ENCODE measurements around the gene ZNF548. TPM values are rescaled to one million over a fixed set of nuclear protein-coding genes. Genes with fewer than 3 reads are reported as not detected.
"Not testable (repeated sequence)": the region's sequence is repeated elsewhere in the genome, so short reads cannot be mapped to it uniquely, and the experiment has no call there.

Gene ZNF548
- total and polyA plus RNA-seq, 10 donors = 12.4 to 48.2 (median 29.8) TPM

DNA sequence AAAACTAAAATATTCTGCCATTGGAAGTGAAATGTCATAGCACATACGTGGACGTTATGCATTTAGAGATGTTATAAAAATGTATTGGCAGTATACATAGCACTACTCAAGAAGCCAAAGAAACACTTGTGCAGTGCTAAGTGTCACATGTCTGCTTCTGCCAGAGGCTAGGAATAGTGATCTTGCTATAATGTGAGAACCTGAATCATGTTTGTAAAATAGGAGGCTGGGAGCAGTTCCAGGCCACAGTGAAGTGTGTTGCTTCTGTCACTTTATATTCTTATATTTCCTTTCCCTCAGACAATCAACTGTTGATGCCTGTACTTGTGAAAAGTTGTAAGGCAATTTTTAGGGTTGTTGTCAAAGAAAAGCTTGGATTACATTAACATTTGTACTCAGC is 22.9 kb upstream of the ZNF548 start:
- 85 to 98% (median 95%) methylated on average over 2 of the region's 2 CpGs for WGBS, 5 donors
- H3K36me3 ChIP-seq = peaks cover 3 to 39% (median 8%) of the 10 kb centered on the region in 6 donors

DNA sequence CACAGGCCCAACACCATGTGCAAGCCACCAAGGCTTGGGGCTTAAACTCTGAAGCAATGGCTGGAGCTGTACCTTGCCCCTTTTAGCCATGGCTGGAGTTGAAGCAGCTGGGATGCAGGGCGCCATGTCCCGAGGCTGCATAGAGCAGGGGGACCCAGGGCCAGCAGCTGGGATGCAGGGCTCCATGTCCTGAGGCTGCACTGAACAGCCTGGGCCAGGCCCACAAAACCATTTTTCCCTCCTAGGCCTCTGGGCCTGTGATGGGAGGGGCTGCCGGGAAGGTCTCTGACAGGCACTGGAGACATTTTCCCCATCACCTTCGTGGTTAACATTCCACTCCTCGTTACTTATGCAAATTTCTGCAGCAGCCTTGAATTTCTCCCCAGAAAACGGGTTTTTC is 15.5 kb upstream of the ZNF548 start:
- H3K4me1 ChIP-seq = no peaks in the 10 kb centered on the region
- 97 to 99% (median 98%) methylated on average over 4 to 6 of the region's 6 CpGs for WGBS, 5 donors
- H3K9me3 ChIP-seq = peaks cover 10 to 68% (median 56%) of the 10 kb centered on the region in 8 donors
- intact Hi-C loops (cut with DNase I; ENCODE audit: low total_unique reads) = no loop called here
- no peak for DNase-seq
- H3K27me3 ChIP-seq (replicated peaks in 1 of 7) = no peaks in the 10 kb centered on the region
- H3K4me3 ChIP-seq = no peak overlapping the region
- peaks cover 11 to 85% (median 67%) of the 10 kb centered on the region in 6 donors for H3K36me3 ChIP-seq
- H3K27ac ChIP-seq = no peak overlapping the region
- TF ChIP-seq, protein P1, sequence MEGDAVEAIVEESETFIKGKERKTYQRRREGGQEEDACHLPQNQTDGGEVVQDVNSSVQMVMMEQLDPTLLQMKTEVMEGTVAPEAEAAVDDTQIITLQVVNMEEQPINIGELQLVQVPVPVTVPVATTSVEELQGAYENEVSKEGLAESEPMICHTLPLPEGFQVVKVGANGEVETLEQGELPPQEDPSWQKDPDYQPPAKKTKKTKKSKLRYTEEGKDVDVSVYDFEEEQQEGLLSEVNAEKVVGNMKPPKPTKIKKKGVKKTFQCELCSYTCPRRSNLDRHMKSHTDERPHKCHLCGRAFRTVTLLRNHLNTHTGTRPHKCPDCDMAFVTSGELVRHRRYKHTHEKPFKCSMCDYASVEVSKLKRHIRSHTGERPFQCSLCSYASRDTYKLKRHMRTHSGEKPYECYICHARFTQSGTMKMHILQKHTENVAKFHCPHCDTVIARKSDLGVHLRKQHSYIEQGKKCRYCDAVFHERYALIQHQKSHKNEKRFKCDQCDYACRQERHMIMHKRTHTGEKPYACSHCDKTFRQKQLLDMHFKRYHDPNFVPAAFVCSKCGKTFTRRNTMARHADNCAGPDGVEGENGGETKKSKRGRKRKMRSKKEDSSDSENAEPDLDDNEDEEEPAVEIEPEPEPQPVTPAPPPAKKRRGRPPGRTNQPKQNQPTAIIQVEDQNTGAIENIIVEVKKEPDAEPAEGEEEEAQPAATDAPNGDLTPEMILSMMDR (IDR thresholded peaks at IDR 0.05 in 8 of 11, conservative IDR thresholded peaks at IDR 0.05 in 3 of 11) = no peak
- no peak for TF ChIP-seq POLR2A (IDR thresholded peaks at IDR 0.05)
- TF ChIP-seq POLR2AphosphoS5 (IDR thresholded peaks at IDR 0.05) = no peak

More for the DNA sequence above, 22.9 kb upstream of the ZNF548 start:
- H3K27me3 ChIP-seq (replicated peaks in 1 of 7) = no peaks in the 10 kb centered on the region
- H3K4me1 ChIP-seq = peaks cover 3 to 26% (median 18%) of the 10 kb centered on the region in 6 donors
- H3K27ac ChIP-seq = no peak overlapping the region
- H3K9me3 ChIP-seq = peaks cover 0 to 39% (median 11%) of the 10 kb centered on the region in 8 donors
- intact Hi-C loops (cut with DNase I; ENCODE audit: low total_unique reads) = no loop called here
- TF ChIP-seq, protein P1 (IDR thresholded peaks at IDR 0.05 in 8 of 11, conservative IDR thresholded peaks at IDR 0.05 in 3 of 11) = no peak
- TF ChIP-seq POLR2A (IDR thresholded peaks at IDR 0.05) (no peak), POLR2AphosphoS5 (IDR thresholded peaks at IDR 0.05) (no peak)
- DNase-seq = no peak
- H3K4me3 ChIP-seq = no peak overlapping the region

DNA sequence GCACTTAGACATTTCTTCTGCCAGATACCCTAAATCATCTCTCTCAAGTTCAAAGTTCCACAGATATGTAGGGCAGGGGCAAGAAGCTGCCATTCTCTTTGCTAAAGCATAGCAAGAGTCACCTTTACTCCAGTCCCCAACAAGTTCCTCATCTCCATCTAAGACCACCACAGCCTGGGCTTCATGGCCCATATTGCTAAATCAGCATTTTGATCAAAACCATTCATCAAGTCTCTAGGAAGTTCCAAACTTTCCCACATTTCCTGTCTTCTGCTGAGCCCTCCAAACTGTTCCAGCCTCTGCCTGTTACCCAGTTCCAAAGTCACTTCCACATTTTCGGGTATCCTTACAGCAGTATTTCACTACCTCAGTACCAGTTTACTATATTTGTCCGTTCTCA is 15.0 kb upstream of the ZNF548 start:
- peaks cover 11 to 85% (median 67%) of the 10 kb centered on the region in 6 donors for H3K36me3 ChIP-seq
- H3K27ac ChIP-seq; H3K27me3 ChIP-seq (replicated peaks in 1 of 7); H3K4me1 ChIP-seq; intact Hi-C loops (cut with DNase I; ENCODE audit: low total_unique reads); H3K4me3 ChIP-seq; DNase-seq: not testable (repeated sequence)
- peaks cover 11 to 72% (median 61%) of the 10 kb centered on the region in 8 donors for H3K9me3 ChIP-seq
- 92 to 99% (median 96%) methylated on average over 2 of the region's 2 CpGs for WGBS, 5 donors

DNA sequence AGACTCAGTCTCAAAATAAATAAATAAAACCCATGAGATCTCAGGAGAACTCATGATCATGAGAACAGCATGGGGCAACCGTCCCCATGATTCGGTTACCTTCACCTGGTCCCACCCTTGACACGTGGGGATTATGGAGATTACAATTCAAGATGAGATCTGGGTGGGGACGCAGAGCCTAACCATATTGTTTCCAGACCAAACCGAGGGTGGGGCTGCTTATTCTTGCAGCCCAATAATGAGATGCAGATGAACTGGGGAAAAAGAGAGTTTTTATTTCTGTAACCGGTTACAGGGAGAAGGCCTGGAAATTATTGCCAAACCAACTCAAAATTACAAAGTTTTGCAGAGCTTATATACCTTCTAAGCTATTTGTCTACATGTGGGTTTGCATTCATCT is 13.5 kb upstream of the ZNF548 start:
- no peak for DNase-seq
- WGBS, 5 donors = 92 to 97% (median 96%) methylated on average over 6 of the region's 6 CpGs
- Histone ChIP-seq H3K4me3 (no peak overlapping the region), H3K9me3 (peaks cover 13 to 87% (median 74%) of the 10 kb centered on the region in 8 donors), H3K27ac (no peak overlapping the region), H3K36me3 (peaks cover 11 to 80% (median 65%) of the 10 kb centered on the region in 6 donors), H3K4me1 (no peaks in the 10 kb centered on the region), H3K27me3 (replicated peaks in 1 of 7) (no peaks in the 10 kb centered on the region)
- no peak for TF ChIP-seq POLR2A (IDR thresholded peaks at IDR 0.05)
- TF ChIP-seq, protein P1 (IDR thresholded peaks at IDR 0.05 in 8 of 11, conservative IDR thresholded peaks at IDR 0.05 in 3 of 11) = no peak
- no peak for TF ChIP-seq POLR2AphosphoS5 (IDR thresholded peaks at IDR 0.05)
- intact Hi-C loops (cut with DNase I; ENCODE audit: low total_unique reads) = no loop called here

Measured in spleen (tissue), 11 donors.